ENCODE data around the gene MPV17.
"Not testable (repeated sequence)": the region's sequence is repeated elsewhere in the genome, so short reads cannot be mapped to it uniquely, and the experiment has no call there.

MPV17 gene

GRCh38 chr2:27322766-27323595 is at the start of gene MPV17:
MPV17 (minus strand) TSS chr2:27323097; CDS start chr2:27322517, 580 bp downstream.
- peak; percentile 89 for DNase-seq

- peak; percentile 44 for DNase-seq
Measured at GRCh38 chr2:27370816-27371620, 48.1 kb upstream of the MPV17 start.

GRCh38 chr2:27370026-27370815 is 47.3 kb upstream of the MPV17 start, which contains the start of the genes EIF2B4 and SNX17:
EIF2B4 (minus strand) TSS chr2:27370338; CDS start chr2:27370314, 24 bp downstream.
SNX17 (plus strand) TSS chr2:27370616; CDS start chr2:27370744, 128 bp downstream.
- DNase-seq = peak; percentile 100

- no peak for DNase-seq
Measured at GRCh38 chr2:27369471-27370025, 46.7 kb upstream of the MPV17 start.

- DNase-seq = no peak
Measured at GRCh38 chr2:27363933-27364332, 41.0 kb upstream of the MPV17 start.

- DNase-seq = no peak
Measured at GRCh38 chr2:27362678-27363420, 40.0 kb upstream of the MPV17 start.

- DNase-seq = peak; percentile 93
Measured at GRCh38 chr2:27356382-27357181, 33.7 kb upstream of the MPV17 start, which contains the start of gene GTF3C2. GTF3C2 (minus strand) TSS chr2:27356764; CDS start chr2:27343554, 13,210 bp downstream.

- no peak for DNase-seq
Measured at GRCh38 chr2:27356056-27356381, 33.1 kb upstream of the MPV17 start.

- DNase-seq = no peak
Measured at GRCh38 chr2:27354597-27354927, 31.7 kb upstream of the MPV17 start.

GRCh38 chr2:27353762-27354596 is 31.1 kb upstream of the MPV17 start:
- DNase-seq = no peak

- DNase-seq = not testable (repeated sequence)
Measured at GRCh38 chr2:27353386-27353761, 30.5 kb upstream of the MPV17 start.

GRCh38 chr2:27351802-27352598 is 29.1 kb upstream of the MPV17 start:
- peak; percentile 11 for DNase-seq

- no peak for DNase-seq
Measured at GRCh38 chr2:27350106-27350693, 27.3 kb upstream of the MPV17 start.

- DNase-seq = no peak
Measured at GRCh38 chr2:27347641-27348040, 24.7 kb upstream of the MPV17 start.

- no peak for DNase-seq
Measured at GRCh38 chr2:27336173-27336572, 13.3 kb upstream of the MPV17 start.

GRCh38 chr2:27335311-27335710 is 12.4 kb upstream of the MPV17 start:
- no peak for DNase-seq

GRCh38 chr2:27324720-27325119 is 1.8 kb upstream of the MPV17 start:
- no peak for DNase-seq

GRCh38 chr2:27323596-27324285 is 844 bp upstream of the MPV17 start:
- no peak for DNase-seq
